ENCODE data around the gene ZNF341.

Gene ZNF341

GRCh38 chr20:33719989-33720709, 11.6 kb upstream of the ZNF341 start, which contains the start of gene PXMP4 (continued):
- TF ChIP-seq ZNF280C (tag by site-specific recombination; IDR thresholded peaks at IDR 0.05) (no peak), ZNF544 (tag by site-specific recombination; IDR thresholded peaks at IDR 0.05) (no peak), KLF7 (tag by site-specific recombination; IDR thresholded peaks at IDR 0.05; ENCODE audit: borderline replicate concordance) (no peak), OSR2 (tag by site-specific recombination; IDR thresholded peaks at IDR 0.05) (peak; percentile 61), ZNF514 (tag by site-specific recombination; IDR thresholded peaks at IDR 0.05) (no peak), ZNF341 (tag by site-specific recombination; IDR thresholded peaks at IDR 0.05; ENCODE audit: low read depth) (peak; percentile 96), ZNF354C (tag by site-specific recombination; IDR thresholded peaks at IDR 0.05; ENCODE audit: borderline replicate concordance, low read depth) (no peak), ZSCAN5A (tag by site-specific recombination; IDR thresholded peaks at IDR 0.05) (no peak), ZNF121 (tag by site-specific recombination; IDR thresholded peaks at IDR 0.05) (no peak; the same call in 1 of the 2 replicates), ZNF658 (tag by site-specific recombination; IDR thresholded peaks at IDR 0.05) (no peak), REPIN1 (tag by site-specific recombination; IDR thresholded peaks at IDR 0.05; ENCODE audit: low read depth) (no peak), SP7 (tag by site-specific recombination; IDR thresholded peaks at IDR 0.05) (no peak), ZNF248 (tag by site-specific recombination; IDR thresholded peaks at IDR 0.05) (no peak), OVOL3 (tag by site-specific recombination; IDR thresholded peaks at IDR 0.05) (no peak), ZSCAN4 (tag by site-specific recombination; IDR thresholded peaks at IDR 0.05) (no peak), TSHZ1 (tag by site-specific recombination; IDR thresholded peaks at IDR 0.05; ENCODE audit: borderline replicate concordance) (no peak), ZNF660 (tag by site-specific recombination; IDR thresholded peaks at IDR 0.05) (no peak), ZNF211 (tag by site-specific recombination; IDR thresholded peaks at IDR 0.05; ENCODE audit: low read depth) (no peak), ZNF221 (tag by site-specific recombination; IDR thresholded peaks at IDR 0.05; ENCODE audit: borderline replicate concordance) (no peak), ZNF16 (tag by site-specific recombination; IDR thresholded peaks at IDR 0.05; ENCODE audit: low read depth) (no peak), ZFP3 (tag by site-specific recombination; IDR thresholded peaks at IDR 0.05; ENCODE audit: low read depth) (no peak), TRIM28 (IDR thresholded peaks at IDR 0.05; ENCODE audit: borderline replicate concordance, low read length) (no peak), KLF8 (tag by site-specific recombination; IDR thresholded peaks at IDR 0.05) (peak; percentile 74), ZNF416 (tag by site-specific recombination; IDR thresholded peaks at IDR 0.05) (no peak), ZNF112 (tag by site-specific recombination; IDR thresholded peaks at IDR 0.05) (no peak), ZBTB1 (tag by site-specific recombination; IDR thresholded peaks at IDR 0.05) (no peak), MZF1 (tag by site-specific recombination; IDR thresholded peaks at IDR 0.05; ENCODE audit: borderline replicate concordance) (no peak), ZNF274 (IDR thresholded peaks at IDR 0.05; ENCODE audit: low read length) (no peak), ZNF274 (tag by site-specific recombination; IDR thresholded peaks at IDR 0.05; ENCODE audit: borderline replicate concordance) (no peak), ZNF2 (tag by site-specific recombination; IDR thresholded peaks at IDR 0.05) (0 out of 2 replicates have a peak, but pooled peaks have one; percentile 48), IKZF3 (tag by site-specific recombination; IDR thresholded peaks at IDR 0.05) (no peak), ZNF302 (tag by site-specific recombination; IDR thresholded peaks at IDR 0.05; ENCODE audit: low read depth) (no peak), ZNF292 (tag by site-specific recombination; IDR thresholded peaks at IDR 0.05; ENCODE audit: borderline replicate concordance, low read depth) (no peak), ZNF670 (tag by site-specific recombination; IDR thresholded peaks at IDR 0.05; ENCODE audit: low read depth) (no peak)

Measured in HEK293 (cell line).